Measurements from ENCODE around the gene SPO11. TPM values are rescaled to one million over a fixed set of nuclear protein-coding genes. Genes with fewer than 3 reads are reported as not detected.

SPO11 gene
- not detected for polyA plus RNA-seq (2013, experiment 1 of 2)
- polyA plus RNA-seq (2013, experiment 2 of 2): not detected

DNA sequence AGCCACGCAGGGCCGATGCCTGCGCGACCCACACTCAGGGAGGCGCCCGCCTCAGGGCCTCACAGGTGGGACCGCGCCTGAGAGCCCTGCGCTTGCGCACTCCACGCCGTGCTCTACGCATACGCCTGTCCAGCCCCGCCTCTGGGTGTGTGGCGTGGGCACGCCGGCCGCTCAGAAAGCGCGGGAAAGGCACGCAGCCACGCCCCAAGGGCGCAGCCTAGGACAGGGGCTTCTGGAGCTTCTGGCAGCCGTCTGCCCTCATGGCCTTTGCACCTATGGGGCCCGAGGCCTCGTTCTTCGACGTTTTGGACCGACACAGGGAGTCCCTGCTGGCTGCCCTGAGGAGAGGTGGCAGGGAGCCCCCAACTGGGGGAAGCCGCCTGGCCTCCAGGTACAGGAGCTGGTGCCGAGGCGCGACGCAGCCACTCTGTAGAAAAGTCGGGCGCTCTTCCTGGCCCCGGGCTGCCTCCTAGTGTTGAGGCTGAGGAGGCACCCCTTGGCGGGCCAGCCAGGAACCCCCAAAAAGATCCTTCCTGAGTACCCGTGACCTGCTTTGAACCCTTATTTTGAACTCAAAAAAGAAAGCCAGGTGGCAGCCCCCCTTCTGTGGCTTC lies at the start of gene SPO11:
SPO11 (plus strand) TSS at position 196 of the 614 bp plus-strand sequence; CDS start at position 261, 65 bp downstream.
- H3K18ac ChIP-seq (ENCODE audit: low read length): peak within 1 kb of the TSS; percentile 93
- H4K91ac ChIP-seq (ENCODE audit: low read depth, low read length, poor library complexity): no peak within 1 kb of the TSS
- no peak within 1 kb of the TSS for H3K4me2 ChIP-seq (ENCODE audit: insufficient read depth, low read length, poor library complexity, severe bottlenecking)
- peak within 1 kb of the TSS; percentile 85 for H3K4ac ChIP-seq (ENCODE audit: low read length)
- peaks cover 2 to 6% of the 10 kb centered on the region in 2 donors for H3K4me1 ChIP-seq (ENCODE audit: control insufficient read depth in 2 of 2, insufficient read depth in 1 of 2, low read depth in 1 of 2, low read length in 2 of 2)
- DNase-seq (ENCODE audit: low spot score): no peak
- H3K9ac ChIP-seq (ENCODE audit: low read depth, low read length, poor library complexity): no peak within 1 kb of the TSS
- H2BK12ac ChIP-seq (ENCODE audit: low read length): peak within 1 kb of the TSS; percentile 97
- H3K23ac ChIP-seq (ENCODE audit: low read depth, low read length, poor library complexity): peak within 1 kb of the TSS; percentile 83
- H2AFZ ChIP-seq (ENCODE audit: low read length): no peak within 1 kb of the TSS
- H3K9me3 ChIP-seq (replicated peaks in 1 of 2; ENCODE audit: control insufficient read depth in 2 of 2, insufficient read depth in 1 of 2, low read depth in 1 of 2, low read length in 2 of 2): no peaks in the 10 kb centered on the region
- H2BK120ac ChIP-seq (ENCODE audit: low read depth, low read length): peak within 1 kb of the TSS; percentile 64
- no peak within 1 kb of the TSS for H3K27ac ChIP-seq (replicated peaks; ENCODE audit: low read length)
- H4K8ac ChIP-seq (ENCODE audit: low read depth, low read length): no peak within 1 kb of the TSS
- peak within 1 kb of the TSS; percentile 90 for H2BK15ac ChIP-seq (ENCODE audit: low read length)
- no peak within 1 kb of the TSS for H3K4me3 ChIP-seq (ENCODE audit: low read length in 2 of 2)
- WGBS, 2 donors (ENCODE audit: extremely low coverage in 2 of 2, insufficient read length in 2 of 2, insufficient replicate concordance in 1 of 2): no CpG with 5 or more reads among the region's 40 CpGs
- H3K36me3 ChIP-seq (replicated peaks in 1 of 2; ENCODE audit: control insufficient read depth in 2 of 2, insufficient read depth in 2 of 2, low read length in 2 of 2): no peaks in the 10 kb centered on the region
- H2AK5ac ChIP-seq (ENCODE audit: low read depth, low read length): peak within 1 kb of the TSS; percentile 99
- H3K27me3 ChIP-seq (ENCODE audit: control insufficient read depth in 3 of 3, insufficient read depth in 3 of 3, low read depth in 1 of 3, low read length in 3 of 3): peaks cover 0 to 3% (median 0%) of the 10 kb centered on the region in 3 experiments
- H3K14ac ChIP-seq (ENCODE audit: low read length): no peak within 1 kb of the TSS
- no peak within 1 kb of the TSS for H2BK5ac ChIP-seq (ENCODE audit: low read length)
- no peaks in the 10 kb centered on the region for H3K79me1 ChIP-seq (ENCODE audit: low read depth, low read length)

DNA sequence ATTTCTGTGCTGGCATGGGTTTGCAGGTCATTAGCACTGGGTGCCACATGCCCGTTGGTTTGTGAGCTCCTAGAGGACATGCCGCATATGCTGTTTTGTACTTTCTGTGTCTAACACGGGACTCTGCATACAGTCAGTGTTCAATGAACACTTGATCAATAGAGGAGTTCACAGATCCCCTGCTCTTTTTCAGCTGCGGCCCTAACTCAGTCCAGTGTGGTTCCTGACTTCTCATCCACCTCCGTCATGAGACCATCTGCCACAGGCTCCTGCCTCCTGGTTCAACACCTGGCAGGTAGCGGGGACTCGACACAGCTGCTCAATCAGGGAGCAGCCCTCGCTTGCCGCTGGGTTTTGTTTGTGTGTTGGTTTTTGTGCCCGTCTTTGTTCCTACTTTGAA lies 49.4 kb upstream of the SPO11 start:
- Histone ChIP-seq H3K4me1 (ENCODE audit: control insufficient read depth in 2 of 2, insufficient read depth in 1 of 2, low read depth in 1 of 2, low read length in 2 of 2) (peaks cover 27 to 45% of the 10 kb centered on the region in 2 donors), H2BK5ac (ENCODE audit: low read length) (no peak overlapping the region), H3K9ac (ENCODE audit: low read depth, low read length, poor library complexity) (no peak overlapping the region), H2AFZ (ENCODE audit: low read length) (peak overlapping the region; percentile 61), H3K4ac (ENCODE audit: low read length) (no peak overlapping the region), H2BK120ac (ENCODE audit: low read depth, low read length) (no peak overlapping the region), H4K8ac (ENCODE audit: low read depth, low read length) (no peak overlapping the region), H3K27ac (replicated peaks; ENCODE audit: low read length) (no peak overlapping the region), H3K4me2 (ENCODE audit: insufficient read depth, low read length, poor library complexity, severe bottlenecking) (no peak overlapping the region), H3K9me3 (replicated peaks in 1 of 2; ENCODE audit: control insufficient read depth in 2 of 2, insufficient read depth in 1 of 2, low read depth in 1 of 2, low read length in 2 of 2) (no peaks in the 10 kb centered on the region), H3K23ac (ENCODE audit: low read depth, low read length, poor library complexity) (no peak overlapping the region), H2AK5ac (ENCODE audit: low read depth, low read length) (no peak overlapping the region), H3K4me3 (ENCODE audit: low read length in 2 of 2) (no peak overlapping the region), H3K79me1 (ENCODE audit: low read depth, low read length) (no peaks in the 10 kb centered on the region), H3K14ac (ENCODE audit: low read length) (no peak overlapping the region), H3K18ac (ENCODE audit: low read length) (peak overlapping the region; percentile 46), H3K27me3 (ENCODE audit: control insufficient read depth in 3 of 3, insufficient read depth in 3 of 3, low read depth in 1 of 3, low read length in 3 of 3) (no peaks in the 10 kb centered on the region), H3K36me3 (replicated peaks in 1 of 2; ENCODE audit: control insufficient read depth in 2 of 2, insufficient read depth in 2 of 2, low read length in 2 of 2) (no peaks in the 10 kb centered on the region), H4K91ac (ENCODE audit: low read depth, low read length, poor library complexity) (no peak overlapping the region), H2BK12ac (ENCODE audit: low read length) (no peak overlapping the region), H2BK15ac (ENCODE audit: low read length) (no peak overlapping the region)
- WGBS, 2 donors (ENCODE audit: extremely low coverage in 2 of 2, insufficient read length in 2 of 2, insufficient replicate concordance in 1 of 2): no CpG with 5 or more reads among the region's 10 CpGs
- DNase-seq (ENCODE audit: low spot score): no peak

DNA sequence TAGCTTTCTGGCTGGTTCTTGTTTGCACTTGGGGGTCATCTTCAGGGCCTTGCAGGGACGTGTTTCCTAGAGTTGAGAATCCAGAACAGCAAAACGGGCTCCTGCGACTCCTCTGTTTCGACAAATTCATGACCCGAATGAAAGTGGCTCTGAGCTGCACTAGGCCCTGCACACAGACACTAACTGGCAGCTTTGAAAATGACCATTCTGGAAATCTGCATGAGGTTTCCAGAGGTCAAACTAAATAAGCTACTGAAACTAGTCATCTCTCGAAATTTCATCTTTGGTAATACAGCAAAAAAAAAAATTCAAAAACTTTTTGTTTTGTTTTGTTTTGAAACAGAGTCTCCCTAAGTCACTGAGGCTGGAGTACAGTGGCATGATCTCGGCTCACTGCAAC lies 47.7 kb upstream of the SPO11 start:
- Histone ChIP-seq H3K18ac (ENCODE audit: low read length) (peak overlapping the region; percentile 78), H3K36me3 (replicated peaks in 1 of 2; ENCODE audit: control insufficient read depth in 2 of 2, insufficient read depth in 2 of 2, low read length in 2 of 2) (no peaks in the 10 kb centered on the region), H3K27ac (replicated peaks; ENCODE audit: low read length) (no peak overlapping the region), H3K27me3 (ENCODE audit: control insufficient read depth in 3 of 3, insufficient read depth in 3 of 3, low read depth in 1 of 3, low read length in 3 of 3) (no peaks in the 10 kb centered on the region), H2BK5ac (ENCODE audit: low read length) (no peak overlapping the region), H3K79me1 (ENCODE audit: low read depth, low read length) (no peaks in the 10 kb centered on the region), H3K23ac (ENCODE audit: low read depth, low read length, poor library complexity) (no peak overlapping the region), H2AK5ac (ENCODE audit: low read depth, low read length) (no peak overlapping the region), H3K4ac (ENCODE audit: low read length) (no peak overlapping the region), H3K14ac (ENCODE audit: low read length) (no peak overlapping the region), H2BK120ac (ENCODE audit: low read depth, low read length) (no peak overlapping the region), H3K9ac (ENCODE audit: low read depth, low read length, poor library complexity) (no peak overlapping the region), H3K4me2 (ENCODE audit: insufficient read depth, low read length, poor library complexity, severe bottlenecking) (no peak overlapping the region), H2BK15ac (ENCODE audit: low read length) (no peak overlapping the region), H2AFZ (ENCODE audit: low read length) (no peak overlapping the region), H3K4me3 (ENCODE audit: low read length in 2 of 2) (no peak overlapping the region), H2BK12ac (ENCODE audit: low read length) (no peak overlapping the region), H4K8ac (ENCODE audit: low read depth, low read length) (no peak overlapping the region), H3K4me1 (ENCODE audit: control insufficient read depth in 2 of 2, insufficient read depth in 1 of 2, low read depth in 1 of 2, low read length in 2 of 2) (peaks cover 33 to 51% of the 10 kb centered on the region in 2 donors), H3K9me3 (replicated peaks in 1 of 2; ENCODE audit: control insufficient read depth in 2 of 2, insufficient read depth in 1 of 2, low read depth in 1 of 2, low read length in 2 of 2) (no peaks in the 10 kb centered on the region), H4K91ac (ENCODE audit: low read depth, low read length, poor library complexity) (no peak overlapping the region)
- no CpG with 5 or more reads among the region's 7 CpGs for WGBS, 2 donors (ENCODE audit: extremely low coverage in 2 of 2, insufficient read length in 2 of 2, insufficient replicate concordance in 1 of 2)
- DNase-seq (ENCODE audit: low spot score): no peak

DNA sequence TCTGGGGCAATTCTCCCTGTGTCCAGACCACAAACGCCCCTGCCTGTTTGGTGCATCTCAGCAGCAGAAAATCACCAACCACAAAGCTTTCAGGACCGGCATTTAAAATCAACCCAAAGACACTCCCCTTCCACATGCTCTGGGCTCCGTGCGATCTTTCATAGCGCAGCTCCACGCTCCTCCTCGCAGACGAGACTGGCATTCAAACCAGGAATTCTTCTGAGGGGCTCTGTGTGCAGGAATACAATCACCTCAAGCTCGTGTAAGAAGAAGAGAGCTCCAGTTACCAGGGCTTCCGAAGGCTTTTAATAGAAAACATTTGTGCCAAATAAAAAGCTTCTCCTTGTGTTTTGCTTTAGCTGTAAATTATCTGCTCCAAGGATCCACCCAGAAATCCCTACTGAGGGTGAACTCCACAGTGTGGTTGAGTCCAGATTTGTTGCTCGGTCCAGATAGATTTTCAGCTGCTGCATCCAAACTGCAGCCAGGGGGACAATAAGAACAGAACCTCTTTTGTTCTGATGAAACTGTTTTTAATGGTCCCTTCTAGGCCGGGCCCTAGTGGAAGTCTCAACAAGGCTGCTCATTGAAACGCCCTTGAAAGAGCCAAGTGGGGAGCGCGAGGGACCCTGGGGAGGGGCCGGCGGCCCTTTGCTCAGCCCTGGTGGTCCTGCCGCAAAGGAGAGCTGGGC lies 46.8 kb upstream of the SPO11 start:
- Histone ChIP-seq H4K91ac (ENCODE audit: low read depth, low read length, poor library complexity) (no peak overlapping the region), H3K4me1 (ENCODE audit: control insufficient read depth in 2 of 2, insufficient read depth in 1 of 2, low read depth in 1 of 2, low read length in 2 of 2) (peaks cover 37 to 59% of the 10 kb centered on the region in 2 donors), H2BK5ac (ENCODE audit: low read length) (no peak overlapping the region), H3K4me3 (ENCODE audit: low read length in 2 of 2) (peak overlapping the region in 1 of 2 donors; percentile 23), H3K4me2 (ENCODE audit: insufficient read depth, low read length, poor library complexity, severe bottlenecking) (peak overlapping the region; percentile 43), H2AFZ (ENCODE audit: low read length) (peak overlapping the region; percentile 73), H2BK120ac (ENCODE audit: low read depth, low read length) (peak overlapping the region; percentile 67), H2AK5ac (ENCODE audit: low read depth, low read length) (peak overlapping the region; percentile 6), H2BK12ac (ENCODE audit: low read length) (no peak overlapping the region), H3K23ac (ENCODE audit: low read depth, low read length, poor library complexity) (no peak overlapping the region), H3K14ac (ENCODE audit: low read length) (no peak overlapping the region), H3K9me3 (replicated peaks in 1 of 2; ENCODE audit: control insufficient read depth in 2 of 2, insufficient read depth in 1 of 2, low read depth in 1 of 2, low read length in 2 of 2) (no peaks in the 10 kb centered on the region), H3K4ac (ENCODE audit: low read length) (no peak overlapping the region), H4K8ac (ENCODE audit: low read depth, low read length) (no peak overlapping the region), H3K18ac (ENCODE audit: low read length) (peak overlapping the region; percentile 78), H3K36me3 (replicated peaks in 1 of 2; ENCODE audit: control insufficient read depth in 2 of 2, insufficient read depth in 2 of 2, low read length in 2 of 2) (no peaks in the 10 kb centered on the region), H3K79me1 (ENCODE audit: low read depth, low read length) (no peaks in the 10 kb centered on the region), H2BK15ac (ENCODE audit: low read length) (peak overlapping the region; percentile 1), H3K27ac (replicated peaks; ENCODE audit: low read length) (peak overlapping the region; percentile 93), H3K27me3 (ENCODE audit: control insufficient read depth in 3 of 3, insufficient read depth in 3 of 3, low read depth in 1 of 3, low read length in 3 of 3) (no peaks in the 10 kb centered on the region), H3K9ac (ENCODE audit: low read depth, low read length, poor library complexity) (no peak overlapping the region)
- no peak for DNase-seq (ENCODE audit: low spot score)
- WGBS, 2 donors (ENCODE audit: extremely low coverage in 2 of 2, insufficient read length in 2 of 2, insufficient replicate concordance in 1 of 2): no CpG with 5 or more reads among the region's 18 CpGs
